Bronchial epithelial cell (primary cell): ENCODE data around the gene CEP76. TPM values are rescaled to one million over a fixed set of nuclear protein-coding genes. Genes with fewer than 3 reads are reported as not detected.

Experiments used
- DNase-seq: peaks from one replicate; pipeline ENCODE4 v3.0.0-alpha.2; 2010; ENCODE audit warnings: low read depth
- FAIRE-seq: peaks from 2 replicates; lab custom pipeline; 2011; peaks lifted over from hg19 to GRCh38; lab: Jason Lieb, UNC
- H3K27me3 ChIP-seq: 2 replicates; pipeline ENCODE4 v1.5.1; 2011; ENCODE audit warnings: low read length; ENCODE audit not compliant: control insufficient read depth, insufficient read depth
- H3K36me3 ChIP-seq: 2 replicates; pipeline ENCODE4 v1.5.1; 2011; ENCODE audit warnings: low read length; ENCODE audit not compliant: control insufficient read depth, insufficient read depth
- H3K4me3 ChIP-seq: 2 replicates; pipeline ENCODE4 v1.5.1; 2011; ENCODE audit warnings: mild to moderate bottlenecking, low read depth, low read length, control low read depth
- total RNA-seq: library from RNA; depleted of rRNA; stranded (reverse); fragments of >200 nt; gene quantifications from 2 replicates; pipeline ENCODE4 v1.2.1, GENCODE V29; 2014
- TF ChIP-seq, protein P1 (sequence below): IDR thresholded peaks from 2 replicates; pipeline ENCODE4 v1.5.1; 2011; ENCODE audit warnings: mild to moderate bottlenecking, moderate library complexity, low read length, control low read depth, inconsistent platforms; ENCODE audit not compliant: insufficient read depth, severe bottlenecking

CEP76 gene
- total RNA-seq, 1 donor from 2014 or later: 11.3 TPM

DNA sequence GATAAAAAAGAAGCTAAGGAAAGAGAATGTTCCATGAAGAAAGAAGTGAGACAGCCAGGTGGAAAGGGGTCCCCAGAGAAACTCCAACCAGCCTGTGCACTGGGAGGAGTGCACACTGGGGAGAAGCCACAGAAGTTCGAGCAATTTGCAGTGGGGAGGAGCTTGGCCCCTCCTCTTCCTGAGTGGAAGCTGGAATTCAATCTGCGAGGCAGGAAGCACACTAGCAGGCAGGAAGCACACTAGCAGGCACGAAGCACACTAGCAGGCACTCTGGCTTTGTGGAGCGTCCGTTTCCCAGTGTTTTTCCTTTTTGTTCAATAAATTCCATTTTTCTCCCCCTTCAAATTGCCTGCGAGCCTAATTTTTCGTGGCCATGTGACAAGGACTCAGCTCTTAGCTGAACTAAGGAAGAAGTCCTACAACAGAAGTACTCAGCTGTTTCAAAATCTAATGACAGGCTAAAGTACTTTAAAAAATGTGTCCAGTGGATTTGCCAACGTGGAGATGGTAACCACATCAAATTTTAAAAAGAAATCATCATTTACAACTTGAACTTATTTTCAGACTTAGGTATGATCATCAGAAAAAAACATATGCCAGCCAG is 23.2 kb downstream of the CEP76 start:
- DNase-seq: no peak
- TF ChIP-seq, protein P1, sequence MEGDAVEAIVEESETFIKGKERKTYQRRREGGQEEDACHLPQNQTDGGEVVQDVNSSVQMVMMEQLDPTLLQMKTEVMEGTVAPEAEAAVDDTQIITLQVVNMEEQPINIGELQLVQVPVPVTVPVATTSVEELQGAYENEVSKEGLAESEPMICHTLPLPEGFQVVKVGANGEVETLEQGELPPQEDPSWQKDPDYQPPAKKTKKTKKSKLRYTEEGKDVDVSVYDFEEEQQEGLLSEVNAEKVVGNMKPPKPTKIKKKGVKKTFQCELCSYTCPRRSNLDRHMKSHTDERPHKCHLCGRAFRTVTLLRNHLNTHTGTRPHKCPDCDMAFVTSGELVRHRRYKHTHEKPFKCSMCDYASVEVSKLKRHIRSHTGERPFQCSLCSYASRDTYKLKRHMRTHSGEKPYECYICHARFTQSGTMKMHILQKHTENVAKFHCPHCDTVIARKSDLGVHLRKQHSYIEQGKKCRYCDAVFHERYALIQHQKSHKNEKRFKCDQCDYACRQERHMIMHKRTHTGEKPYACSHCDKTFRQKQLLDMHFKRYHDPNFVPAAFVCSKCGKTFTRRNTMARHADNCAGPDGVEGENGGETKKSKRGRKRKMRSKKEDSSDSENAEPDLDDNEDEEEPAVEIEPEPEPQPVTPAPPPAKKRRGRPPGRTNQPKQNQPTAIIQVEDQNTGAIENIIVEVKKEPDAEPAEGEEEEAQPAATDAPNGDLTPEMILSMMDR: no peak
- Histone ChIP-seq H3K36me3 (peaks cover 3% of the 10 kb centered on the region), H3K27me3 (no peaks in the 10 kb centered on the region), H3K4me3 (no peak overlapping the region)
- no peak for FAIRE-seq

DNA sequence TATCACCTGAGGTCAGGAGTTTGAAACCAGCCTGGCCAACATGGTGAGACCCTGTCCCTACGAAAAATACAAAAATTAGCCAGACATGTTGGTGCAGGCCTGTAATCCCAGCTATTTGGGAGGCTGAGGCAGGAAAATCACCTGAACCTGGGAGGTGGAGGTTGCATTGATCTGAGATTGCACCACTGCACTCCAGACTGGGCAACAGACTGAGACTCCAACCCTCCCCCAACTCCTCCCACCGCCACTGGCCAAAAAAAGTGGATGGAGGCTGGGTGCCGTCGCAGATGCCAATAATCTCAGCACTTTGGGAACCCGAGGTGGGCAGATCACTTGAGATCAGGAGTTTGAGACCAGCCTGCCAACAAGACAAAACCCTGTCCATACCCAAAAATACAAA is 34.5 kb downstream of the CEP76 start:
- FAIRE-seq (no peak), DNase-seq (no peak)
- Histone ChIP-seq H3K36me3 (no peaks in the 10 kb centered on the region), H3K4me3 (no peak overlapping the region), H3K27me3 (no peaks in the 10 kb centered on the region)
- TF ChIP-seq, protein P1: no peak

DNA sequence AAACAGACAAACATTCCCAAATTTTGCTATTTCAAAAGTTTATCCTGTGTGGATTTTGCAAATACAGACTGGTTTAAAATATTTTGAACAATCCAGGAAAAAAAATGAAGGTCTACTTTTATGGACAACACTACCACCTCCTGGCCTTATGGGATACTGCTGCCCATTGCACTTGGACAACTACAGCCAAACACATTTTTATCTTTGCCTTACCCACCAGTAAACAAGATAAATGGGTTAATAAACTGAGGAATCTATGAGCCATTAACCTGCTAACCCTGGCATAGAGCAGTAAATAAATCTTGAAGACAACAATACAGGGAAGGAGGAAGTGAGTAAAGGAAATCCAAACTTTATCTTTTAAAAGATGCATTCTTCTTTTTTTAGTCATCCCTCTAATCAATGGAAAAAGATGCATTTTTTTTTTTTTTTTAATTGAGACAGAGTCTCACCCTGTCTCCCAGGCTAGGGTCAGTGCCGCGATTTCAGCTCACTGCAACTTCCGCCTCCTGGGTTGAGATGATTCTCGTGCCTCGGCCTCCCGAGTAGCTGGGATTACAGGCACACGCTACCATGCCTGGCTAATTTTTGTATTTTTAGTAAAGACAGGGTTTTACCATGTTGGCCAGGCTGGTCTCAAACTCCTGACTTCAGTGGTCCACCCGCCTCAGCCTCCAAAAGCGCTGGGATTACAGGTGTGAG is 42.5 kb downstream of the CEP76 start:
- no peak overlapping the region for H3K4me3 ChIP-seq
- DNase-seq (peak; percentile 57), FAIRE-seq (no peak)
- no peaks in the 10 kb centered on the region for H3K27me3 ChIP-seq
- TF ChIP-seq, protein P1: peak; percentile 69
- H3K36me3 ChIP-seq: no peaks in the 10 kb centered on the region

DNA sequence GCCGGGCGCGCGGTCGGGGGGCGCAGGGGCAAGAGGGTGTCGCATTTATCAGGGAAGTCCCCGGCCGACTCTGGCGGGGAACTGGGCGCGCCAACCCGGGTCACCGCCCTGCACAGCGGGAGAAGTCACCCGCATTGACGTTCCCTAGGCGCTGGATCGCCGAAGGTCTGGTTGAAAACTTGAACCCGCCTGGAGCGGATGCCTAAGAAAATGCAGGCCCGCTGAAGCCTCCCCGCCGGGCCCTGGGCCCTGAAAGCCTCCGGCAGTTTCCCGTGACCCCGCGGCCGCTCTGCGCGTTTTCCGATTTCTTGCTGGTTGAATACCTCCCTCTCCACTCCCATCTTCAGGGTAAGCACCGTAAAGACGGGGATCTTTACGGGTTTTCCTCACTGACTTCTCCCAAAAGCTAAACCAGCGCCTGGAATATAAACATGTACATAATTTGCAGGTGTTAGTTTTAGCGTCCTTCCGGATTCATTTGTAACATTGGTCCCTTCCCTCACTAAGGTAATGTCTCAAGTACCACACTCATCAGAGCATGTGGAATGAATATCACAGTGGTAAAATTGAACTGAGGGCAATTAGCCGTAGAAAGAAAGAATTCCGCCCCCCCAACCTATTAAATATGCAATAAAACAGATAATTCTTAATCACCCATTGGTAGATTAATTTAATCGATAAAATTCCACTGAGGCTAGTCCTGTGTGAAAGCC is 43.9 kb downstream of the CEP76 start:
- Histone ChIP-seq H3K36me3 (no peaks in the 10 kb centered on the region), H3K4me3 (peak overlapping the region; percentile 88), H3K27me3 (no peaks in the 10 kb centered on the region)
- DNase-seq (peak; percentile 31), FAIRE-seq (no peak)
- TF ChIP-seq, protein P1: no peak

DNA sequence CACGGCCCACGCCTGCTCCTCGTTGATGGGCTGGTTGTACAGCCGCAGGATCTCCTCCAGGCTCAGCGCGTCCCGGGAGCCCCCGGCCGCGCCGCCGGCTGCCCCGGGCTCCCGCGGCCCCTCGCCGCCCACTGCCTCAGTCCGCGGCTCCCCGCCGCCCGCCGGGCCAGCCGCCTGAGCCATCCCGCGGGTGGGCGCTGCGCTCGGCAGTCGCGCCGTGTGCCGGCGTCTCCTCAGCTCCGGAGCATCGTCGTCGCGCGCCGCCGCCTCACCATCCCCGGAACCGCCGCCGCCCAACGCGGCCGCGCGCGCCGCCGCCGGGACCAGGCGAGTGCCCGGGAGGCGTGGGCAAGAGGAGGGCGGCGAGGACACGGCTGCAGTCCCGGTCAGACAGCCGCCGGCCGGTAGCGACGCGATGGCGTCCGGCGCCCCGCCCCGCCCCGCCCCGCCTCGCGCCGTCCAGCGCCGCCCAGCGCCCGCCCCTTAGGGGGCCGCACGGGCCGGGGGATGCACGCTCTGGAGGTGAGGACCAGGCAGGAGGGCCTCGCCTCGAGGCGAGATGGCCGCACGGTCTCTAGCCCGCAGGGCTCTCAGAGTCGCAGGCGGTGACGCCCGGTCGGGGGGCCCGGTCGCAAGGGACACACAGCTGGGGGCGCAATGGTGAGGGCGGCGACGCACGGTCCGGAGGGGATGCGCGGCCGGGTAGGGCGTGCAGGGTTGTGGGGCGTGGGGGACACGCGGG is 44.7 kb downstream of the CEP76 start, which contains the start of gene SPIRE1:
Gene SPIRE1, minus strand, starts transcription at position 424 of the 742 bp plus-strand sequence. Its CDS starts 241 bp downstream, at position 183.
- Histone ChIP-seq H3K4me3 (peak within 1 kb of the TSS; percentile 88), H3K27me3 (no peaks in the 10 kb centered on the region), H3K36me3 (no peaks in the 10 kb centered on the region)
- peak; percentile 22 for DNase-seq
- TF ChIP-seq, protein P1: no peak
- FAIRE-seq: no peak
